ENCODE data around the gene RASSF1.
"Not testable (repeated sequence)": the region's sequence is repeated elsewhere in the genome, so short reads cannot be mapped to it uniquely, and the experiment has no call there.

RASSF1 gene

DNA sequence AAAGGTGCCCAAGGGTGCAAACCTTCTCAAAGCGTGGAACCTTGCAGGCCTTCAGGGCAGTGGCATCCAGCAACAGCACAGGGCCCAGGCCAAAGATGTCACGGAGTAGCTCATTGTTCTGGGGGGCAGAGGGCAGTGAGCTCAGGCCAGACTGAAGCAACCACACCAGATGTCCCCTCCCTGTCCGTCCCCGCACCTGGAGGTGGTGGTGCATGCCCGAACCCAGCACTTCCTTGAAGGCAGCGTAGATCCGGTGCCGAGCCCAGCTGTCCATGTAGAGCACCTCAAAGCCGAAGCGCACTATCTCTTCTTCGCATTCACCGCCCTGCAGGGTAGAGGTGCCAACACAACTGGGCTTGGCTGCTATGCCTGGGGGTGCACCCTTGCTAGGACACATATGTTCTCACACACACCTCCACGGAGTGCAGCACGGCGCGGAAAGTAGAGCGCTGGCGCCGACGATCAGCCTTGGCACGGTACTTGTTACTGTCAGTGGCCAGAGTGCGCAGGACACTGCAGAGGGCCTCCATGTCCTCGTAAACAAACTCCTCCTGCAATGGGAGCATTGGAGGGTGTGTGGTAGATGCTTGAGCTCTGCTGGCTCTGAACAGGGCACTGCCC is 52.1 kb downstream of the RASSF1 start:
- no peak overlapping the region for H3K4me3 ChIP-seq (ENCODE audit: low read depth, low read length)
- TF ChIP-seq, protein P1, sequence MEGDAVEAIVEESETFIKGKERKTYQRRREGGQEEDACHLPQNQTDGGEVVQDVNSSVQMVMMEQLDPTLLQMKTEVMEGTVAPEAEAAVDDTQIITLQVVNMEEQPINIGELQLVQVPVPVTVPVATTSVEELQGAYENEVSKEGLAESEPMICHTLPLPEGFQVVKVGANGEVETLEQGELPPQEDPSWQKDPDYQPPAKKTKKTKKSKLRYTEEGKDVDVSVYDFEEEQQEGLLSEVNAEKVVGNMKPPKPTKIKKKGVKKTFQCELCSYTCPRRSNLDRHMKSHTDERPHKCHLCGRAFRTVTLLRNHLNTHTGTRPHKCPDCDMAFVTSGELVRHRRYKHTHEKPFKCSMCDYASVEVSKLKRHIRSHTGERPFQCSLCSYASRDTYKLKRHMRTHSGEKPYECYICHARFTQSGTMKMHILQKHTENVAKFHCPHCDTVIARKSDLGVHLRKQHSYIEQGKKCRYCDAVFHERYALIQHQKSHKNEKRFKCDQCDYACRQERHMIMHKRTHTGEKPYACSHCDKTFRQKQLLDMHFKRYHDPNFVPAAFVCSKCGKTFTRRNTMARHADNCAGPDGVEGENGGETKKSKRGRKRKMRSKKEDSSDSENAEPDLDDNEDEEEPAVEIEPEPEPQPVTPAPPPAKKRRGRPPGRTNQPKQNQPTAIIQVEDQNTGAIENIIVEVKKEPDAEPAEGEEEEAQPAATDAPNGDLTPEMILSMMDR (IDR thresholded peaks at IDR 0.05; ENCODE audit: low read depth, low read length): no peak
- in situ Hi-C loops (cut with HindIII; ENCODE audit: low sequenced_read_pairs): no loop called here
- no peak for DNase-seq (ENCODE audit: low read depth, low spot score)

GRCh38 chr3:50287262-50287661 is 53.4 kb downstream of the RASSF1 start:
- H3K4me3 ChIP-seq (ENCODE audit: low read depth, low read length): no peak overlapping the region
- in situ Hi-C loops (cut with HindIII; ENCODE audit: low sequenced_read_pairs): no loop called here
- TF ChIP-seq, protein P1 (IDR thresholded peaks at IDR 0.05; ENCODE audit: low read depth, low read length): no peak
- DNase-seq (ENCODE audit: low read depth, low spot score): no peak

- H3K4me3 ChIP-seq (ENCODE audit: low read depth, low read length): no peak overlapping the region
- TF ChIP-seq, protein P1 (IDR thresholded peaks at IDR 0.05; ENCODE audit: low read depth, low read length): no peak
- in situ Hi-C loops (cut with HindIII; ENCODE audit: low sequenced_read_pairs): no loop called here
- DNase-seq (ENCODE audit: low read depth, low spot score): no peak
Measured at GRCh38 chr3:50286322-50287227, 54.1 kb downstream of the RASSF1 start.

DNA sequence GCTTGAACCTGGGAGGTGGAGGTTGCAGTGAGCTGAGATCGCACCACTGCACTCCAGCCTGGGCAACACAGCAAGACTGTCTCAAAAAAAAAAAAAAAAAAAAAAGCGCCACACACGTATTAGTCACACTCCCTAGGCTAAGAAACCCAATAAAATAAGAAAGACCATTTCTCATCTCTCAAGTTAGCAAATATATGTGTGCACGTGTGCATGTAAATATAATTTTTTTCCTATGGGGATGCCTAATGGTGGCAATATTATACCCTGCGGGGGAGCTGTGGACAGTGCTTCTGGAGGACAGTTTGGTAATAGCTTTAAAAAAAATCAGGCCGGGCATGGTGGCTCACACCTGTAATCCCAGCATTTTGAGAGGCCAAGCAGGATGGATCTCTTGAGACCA is 56.5 kb downstream of the RASSF1 start:
- in situ Hi-C loops (cut with HindIII; ENCODE audit: low sequenced_read_pairs); H3K4me3 ChIP-seq (ENCODE audit: low read depth, low read length); DNase-seq (ENCODE audit: low read depth, low spot score): not testable (repeated sequence)

Measured in astrocyte of the spinal cord (primary cell).